Measurements from ENCODE around the gene ATG9B.

Gene ATG9B

GRCh38 chr7:150981644-150982043 lies 42.6 kb downstream of the ATG9B start:
- no peaks in the 10 kb centered on the region for H3K9me3 ChIP-seq (ENCODE audit: control insufficient read depth, low read length)
- H3K9ac ChIP-seq (ENCODE audit: low read length): no peak overlapping the region
- H3K4me1 ChIP-seq (ENCODE audit: control insufficient read depth, insufficient read depth, low read length): peaks cover 3% of the 10 kb centered on the region
- no peaks in the 10 kb centered on the region for H3K36me3 ChIP-seq (ENCODE audit: control insufficient read depth, insufficient read depth, low read length, severe bottlenecking)
- DNase-seq (ENCODE audit: low read depth): no peak
- H3K27me3 ChIP-seq (replicated peaks; ENCODE audit: control insufficient read depth, insufficient read depth, low read length): peaks cover 52% of the 10 kb centered on the region
- no peak overlapping the region for H3K4me3 ChIP-seq (ENCODE audit: low read length)

GRCh38 chr7:150980663-150981062 lies 43.6 kb downstream of the ATG9B start:
- peaks cover 57% of the 10 kb centered on the region for H3K27me3 ChIP-seq (replicated peaks; ENCODE audit: control insufficient read depth, insufficient read depth, low read length)
- no peak overlapping the region for H3K4me3 ChIP-seq (ENCODE audit: low read length)
- H3K9me3 ChIP-seq (ENCODE audit: control insufficient read depth, low read length): no peaks in the 10 kb centered on the region
- H3K4me1 ChIP-seq (ENCODE audit: control insufficient read depth, insufficient read depth, low read length): peaks cover 3% of the 10 kb centered on the region
- no peak for DNase-seq (ENCODE audit: low read depth)
- H3K36me3 ChIP-seq (ENCODE audit: control insufficient read depth, insufficient read depth, low read length, severe bottlenecking): no peaks in the 10 kb centered on the region
- no peak overlapping the region for H3K9ac ChIP-seq (ENCODE audit: low read length)

- Histone ChIP-seq H3K4me3 (ENCODE audit: low read length) (no peak overlapping the region), H3K36me3 (ENCODE audit: control insufficient read depth, insufficient read depth, low read length, severe bottlenecking) (no peaks in the 10 kb centered on the region), H3K4me1 (ENCODE audit: control insufficient read depth, insufficient read depth, low read length) (peaks cover 3% of the 10 kb centered on the region), H3K27me3 (replicated peaks; ENCODE audit: control insufficient read depth, insufficient read depth, low read length) (peaks cover 65% of the 10 kb centered on the region), H3K9ac (ENCODE audit: low read length) (no peak overlapping the region), H3K9me3 (ENCODE audit: control insufficient read depth, low read length) (no peaks in the 10 kb centered on the region)
- DNase-seq (ENCODE audit: low read depth): no peak
Measured at GRCh38 chr7:150979713-150980390, 44.4 kb downstream of the ATG9B start.

DNA sequence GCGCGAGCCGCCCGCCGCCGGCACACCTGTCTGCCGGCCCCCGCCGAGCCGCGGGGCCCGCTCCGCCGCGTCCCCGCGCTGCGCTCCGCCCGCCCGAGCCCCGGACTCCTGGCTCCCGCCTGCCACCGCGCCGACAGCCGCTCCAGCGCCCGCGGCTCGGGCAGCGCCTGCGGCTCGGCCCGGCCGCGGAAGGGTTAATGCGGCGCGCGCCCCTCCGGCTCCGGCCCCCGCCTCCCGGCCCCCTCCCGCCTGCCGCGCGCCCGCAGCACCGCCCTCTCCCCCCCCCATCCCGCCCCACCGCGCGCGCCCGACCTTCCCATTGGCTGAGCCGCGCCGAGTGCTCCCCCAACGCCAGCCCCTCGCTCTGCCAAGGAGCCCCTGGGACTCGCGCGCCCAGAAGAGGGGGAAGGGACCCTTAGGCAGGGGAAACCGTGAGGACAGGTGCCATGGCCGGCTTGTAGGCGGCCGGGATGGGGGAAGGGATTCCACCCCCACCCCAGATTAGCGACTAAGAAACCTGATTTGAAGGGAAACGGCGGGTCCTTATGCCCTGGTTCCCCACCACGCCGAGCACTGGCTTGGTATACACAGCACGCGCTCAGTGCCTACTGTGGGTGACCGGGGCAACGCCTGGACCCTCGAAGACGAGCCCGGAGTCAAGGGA lies 46.0 kb downstream of the ATG9B start, which contains the start of gene KCNH2:
TSS of gene KCNH2 (minus strand) at position 196 of the 664 bp plus-strand sequence. CDS start 408 bp downstream, outside the sequence.
- no peaks in the 10 kb centered on the region for H3K9me3 ChIP-seq (ENCODE audit: control insufficient read depth, low read length)
- H3K4me1 ChIP-seq (ENCODE audit: control insufficient read depth, insufficient read depth, low read length): peaks cover 6% of the 10 kb centered on the region
- H3K27me3 ChIP-seq (replicated peaks; ENCODE audit: control insufficient read depth, insufficient read depth, low read length): peaks cover 59% of the 10 kb centered on the region
- H3K4me3 ChIP-seq (ENCODE audit: low read length): no peak within 1 kb of the TSS
- DNase-seq (ENCODE audit: low read depth): peak; percentile 25
- H3K9ac ChIP-seq (ENCODE audit: low read length): no peak within 1 kb of the TSS
- no peaks in the 10 kb centered on the region for H3K36me3 ChIP-seq (ENCODE audit: control insufficient read depth, insufficient read depth, low read length, severe bottlenecking)

- Histone ChIP-seq H3K9me3 (ENCODE audit: control insufficient read depth, low read length) (no peaks in the 10 kb centered on the region), H3K9ac (ENCODE audit: low read length) (no peak overlapping the region), H3K4me1 (ENCODE audit: control insufficient read depth, insufficient read depth, low read length) (peaks cover 3% of the 10 kb centered on the region), H3K27me3 (replicated peaks; ENCODE audit: control insufficient read depth, insufficient read depth, low read length) (peaks cover 59% of the 10 kb centered on the region), H3K36me3 (ENCODE audit: control insufficient read depth, insufficient read depth, low read length, severe bottlenecking) (no peaks in the 10 kb centered on the region), H3K4me3 (ENCODE audit: low read length) (no peak overlapping the region)
- no peak for DNase-seq (ENCODE audit: low read depth)
Measured at GRCh38 chr7:150977382-150978125, 46.7 kb downstream of the ATG9B start.

DNA sequence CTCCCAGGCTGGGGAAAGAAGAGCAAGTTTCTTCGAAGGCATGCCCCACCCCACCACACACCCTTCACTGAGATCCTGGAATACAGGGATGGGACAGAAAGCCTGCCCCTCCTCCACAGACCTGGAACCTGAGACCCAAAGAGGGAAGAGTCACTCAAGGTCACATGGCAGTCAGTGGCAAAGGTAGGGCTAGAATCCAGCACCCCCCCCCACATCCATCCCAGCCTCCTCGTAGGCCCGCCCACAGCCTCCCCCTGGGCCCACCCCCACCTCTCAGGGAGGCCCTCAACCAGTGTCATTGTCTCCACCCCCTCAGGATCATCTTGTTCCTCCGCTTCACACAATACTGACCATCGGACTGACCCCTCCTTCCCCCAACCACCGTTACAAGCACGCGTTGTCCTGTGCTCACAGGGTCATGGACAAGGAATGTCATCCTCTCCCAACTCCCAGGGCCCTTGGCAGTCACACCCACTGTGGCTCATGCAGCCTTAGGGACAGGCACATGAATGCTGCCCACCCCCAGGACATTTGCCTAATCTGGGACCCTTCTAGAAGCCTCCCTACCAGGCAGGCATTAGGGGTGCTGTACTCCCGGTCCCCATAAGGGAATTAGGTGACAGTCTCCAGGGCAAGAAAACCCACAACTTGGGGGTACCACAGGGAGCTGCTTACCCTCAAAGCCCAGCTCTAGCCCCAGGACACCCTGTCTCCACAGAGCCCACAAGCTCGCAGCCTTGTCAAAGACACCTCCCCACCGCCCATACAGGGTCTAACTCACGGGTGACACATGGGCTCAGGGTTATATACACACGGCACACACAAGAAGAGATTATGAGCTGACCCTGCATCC lies 47.5 kb downstream of the ATG9B start:
- DNase-seq (ENCODE audit: low read depth): no peak
- H3K27me3 ChIP-seq (replicated peaks; ENCODE audit: control insufficient read depth, insufficient read depth, low read length): peaks cover 61% of the 10 kb centered on the region

GRCh38 chr7:150975536-150976319 lies 48.6 kb downstream of the ATG9B start:
- DNase-seq (ENCODE audit: low read depth): no peak
- no peak overlapping the region for H3K9ac ChIP-seq (ENCODE audit: low read length)
- no peaks in the 10 kb centered on the region for H3K9me3 ChIP-seq (ENCODE audit: control insufficient read depth, low read length)
- H3K4me1 ChIP-seq (ENCODE audit: control insufficient read depth, insufficient read depth, low read length): peaks cover 3% of the 10 kb centered on the region
- no peak overlapping the region for H3K4me3 ChIP-seq (ENCODE audit: low read length)
- H3K36me3 ChIP-seq (ENCODE audit: control insufficient read depth, insufficient read depth, low read length, severe bottlenecking): no peaks in the 10 kb centered on the region
- peaks cover 61% of the 10 kb centered on the region for H3K27me3 ChIP-seq (replicated peaks; ENCODE audit: control insufficient read depth, insufficient read depth, low read length)

More for the DNA sequence above, 47.5 kb downstream of the ATG9B start:
- H3K9ac ChIP-seq (ENCODE audit: low read length): no peak overlapping the region
- H3K4me3 ChIP-seq (ENCODE audit: low read length): no peak overlapping the region
- H3K4me1 ChIP-seq (ENCODE audit: control insufficient read depth, insufficient read depth, low read length): peaks cover 3% of the 10 kb centered on the region
- H3K36me3 ChIP-seq (ENCODE audit: control insufficient read depth, insufficient read depth, low read length, severe bottlenecking): no peaks in the 10 kb centered on the region
- H3K9me3 ChIP-seq (ENCODE audit: control insufficient read depth, low read length): no peaks in the 10 kb centered on the region

- Histone ChIP-seq H3K4me3 (ENCODE audit: low read length) (peak overlapping the region; percentile 52), H3K9me3 (ENCODE audit: control insufficient read depth, low read length) (no peaks in the 10 kb centered on the region), H3K36me3 (ENCODE audit: control insufficient read depth, insufficient read depth, low read length, severe bottlenecking) (no peaks in the 10 kb centered on the region), H3K27me3 (replicated peaks; ENCODE audit: control insufficient read depth, insufficient read depth, low read length) (peaks cover 64% of the 10 kb centered on the region), H3K4me1 (ENCODE audit: control insufficient read depth, insufficient read depth, low read length) (peaks cover 3% of the 10 kb centered on the region), H3K9ac (ENCODE audit: low read length) (no peak overlapping the region)
- peak; percentile 25 for DNase-seq (ENCODE audit: low read depth)
Measured at GRCh38 chr7:150974468-150975391, 49.6 kb downstream of the ATG9B start.

DNA sequence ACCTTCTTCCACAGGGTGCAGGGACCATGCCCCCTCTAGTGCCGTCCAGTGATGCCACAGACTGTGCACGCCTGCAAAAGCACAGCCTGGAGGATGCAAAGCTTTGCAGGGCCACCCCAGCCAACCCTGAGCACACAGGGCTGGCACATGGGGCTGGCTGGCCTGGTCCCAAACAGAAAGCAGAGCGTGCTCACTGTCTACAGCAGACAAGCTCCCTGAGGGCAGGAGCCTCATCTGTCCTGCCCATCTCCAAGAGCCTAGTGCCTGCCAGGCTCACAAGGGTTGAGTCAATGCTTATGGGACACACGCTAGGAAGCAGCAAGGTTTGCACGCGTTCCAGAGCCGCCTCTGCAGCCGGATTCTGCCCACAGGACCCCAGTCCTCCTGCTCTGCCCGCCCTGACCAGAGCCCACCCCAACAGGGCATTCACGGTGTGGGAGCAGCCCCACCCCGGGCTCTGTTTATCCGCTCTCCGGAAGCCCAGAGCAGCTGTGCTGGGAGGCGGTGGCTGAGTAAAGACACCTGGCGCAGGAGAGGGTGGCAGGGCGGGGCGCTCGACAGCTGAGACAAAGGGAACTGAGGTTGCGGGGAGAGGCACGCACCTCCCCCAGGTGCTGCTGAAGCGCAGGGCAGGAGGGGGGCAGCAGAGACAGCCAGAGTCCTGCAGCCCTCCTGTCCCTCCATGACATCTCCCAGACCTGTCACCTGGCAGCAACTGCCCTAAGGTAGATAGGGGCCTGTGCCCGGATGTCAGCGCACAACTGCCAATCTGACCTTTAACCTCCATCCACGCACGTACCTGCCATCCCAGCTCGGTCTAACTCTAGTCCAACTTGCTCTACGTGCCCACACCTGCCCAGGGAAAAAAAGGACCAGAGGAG lies 50.5 kb downstream of the ATG9B start:
- no peaks in the 10 kb centered on the region for H3K9me3 ChIP-seq (ENCODE audit: control insufficient read depth, low read length)
- H3K36me3 ChIP-seq (ENCODE audit: control insufficient read depth, insufficient read depth, low read length, severe bottlenecking): no peaks in the 10 kb centered on the region
- peaks cover 73% of the 10 kb centered on the region for H3K27me3 ChIP-seq (replicated peaks; ENCODE audit: control insufficient read depth, insufficient read depth, low read length)
- no peak overlapping the region for H3K9ac ChIP-seq (ENCODE audit: low read length)
- H3K4me1 ChIP-seq (ENCODE audit: control insufficient read depth, insufficient read depth, low read length): peaks cover 3% of the 10 kb centered on the region
- DNase-seq (ENCODE audit: low read depth): no peak
- H3K4me3 ChIP-seq (ENCODE audit: low read length): no peak overlapping the region

All from adipocyte (in vitro differentiated cells).